Measurements from ENCODE around the gene IQGAP1.

Gene IQGAP1

DNA sequence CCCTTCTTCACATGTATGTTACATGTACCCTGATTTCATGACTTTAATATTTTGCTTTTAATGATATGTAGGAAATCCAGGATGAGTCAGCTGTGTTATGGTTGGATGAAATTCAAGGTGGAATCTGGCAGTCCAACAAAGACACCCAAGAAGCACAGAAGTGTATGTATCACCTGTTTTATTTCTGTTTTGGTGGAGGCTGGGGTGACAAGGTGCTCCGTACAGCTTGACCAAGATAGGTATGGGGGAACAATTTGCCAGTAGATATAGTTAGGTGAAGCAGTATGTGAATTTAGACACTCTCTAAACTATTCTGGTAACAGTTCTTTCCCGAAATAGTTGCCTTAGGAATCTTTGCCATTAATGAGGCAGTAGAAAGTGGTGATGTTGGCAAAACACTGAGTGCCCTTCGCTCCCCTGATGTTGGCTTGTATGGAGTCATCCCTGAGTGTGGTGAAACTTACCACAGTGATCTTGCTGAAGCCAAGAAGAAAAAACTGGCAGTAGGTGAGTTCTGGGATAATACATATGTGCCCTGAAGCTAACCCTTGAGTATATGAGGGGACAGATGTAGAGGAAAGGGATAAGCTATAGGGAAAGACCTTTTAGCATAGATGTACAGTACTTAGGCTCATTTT is 78.0 kb downstream of the IQGAP1 start:
- Histone ChIP-seq H3K36me3 (no peaks in the 10 kb centered on the region; the same call in 1 of the 2 replicates), H3K4me1 (no peaks in the 10 kb centered on the region), H3K27me3 (no peaks in the 10 kb centered on the region), H3K9me3 (no peaks in the 10 kb centered on the region), H3K4me3 (ENCODE audit: low read depth, low read length) (no peak overlapping the region)
- DNase-seq: no peak
- TF ChIP-seq CTCF (IDR thresholded peaks at IDR 0.05; ENCODE audit: low read depth, low read length): no peak

DNA sequence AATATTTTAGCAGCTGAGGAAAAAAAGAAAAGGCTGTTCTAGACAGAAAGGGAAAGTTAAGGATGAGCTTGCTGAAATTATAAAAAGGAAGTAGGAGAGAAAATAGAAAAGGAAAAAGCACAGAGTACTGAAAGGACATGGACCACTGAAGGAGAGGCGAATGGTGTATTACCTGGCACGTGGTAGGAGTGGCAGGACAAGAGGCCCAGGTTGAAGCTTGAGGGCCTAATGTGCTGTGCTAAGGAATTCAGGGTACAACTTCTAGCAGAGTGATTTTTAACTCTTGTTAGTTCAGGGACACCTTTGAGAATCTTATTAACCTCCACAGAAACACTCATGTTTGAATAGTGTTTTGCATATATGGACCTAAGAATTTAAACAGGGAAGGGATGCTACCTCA is 81.7 kb downstream of the IQGAP1 start:
- TF ChIP-seq CTCF (IDR thresholded peaks at IDR 0.05; ENCODE audit: low read depth, low read length): no peak
- no peaks in the 10 kb centered on the region for H3K9me3 ChIP-seq
- DNase-seq: no peak
- H3K36me3 ChIP-seq: no peaks in the 10 kb centered on the region; the same call in 1 of the 2 replicates
- H3K27me3 ChIP-seq: no peaks in the 10 kb centered on the region
- no peaks in the 10 kb centered on the region for H3K4me1 ChIP-seq
- no peak overlapping the region for H3K4me3 ChIP-seq (ENCODE audit: low read depth, low read length)

DNA sequence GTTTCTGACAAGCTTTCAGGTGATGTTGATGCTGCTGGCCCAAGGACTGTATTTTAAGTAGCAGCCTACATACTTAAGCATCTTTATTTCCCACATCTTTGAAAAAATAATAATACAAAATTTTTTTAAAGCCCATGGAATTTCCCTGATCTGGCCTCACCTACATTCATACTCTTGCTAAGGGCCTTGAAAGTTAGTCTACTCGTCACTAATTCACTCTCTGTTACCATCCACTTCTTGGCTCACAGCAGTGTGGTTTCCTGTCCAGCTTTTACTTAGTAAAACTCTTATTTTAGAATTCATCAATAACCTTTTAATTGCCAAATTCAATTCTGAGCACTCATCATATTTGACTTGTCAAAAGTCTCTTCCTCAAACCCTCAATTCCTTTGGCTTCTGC is 82.4 kb downstream of the IQGAP1 start:
- H3K36me3 ChIP-seq: no peaks in the 10 kb centered on the region; the same call in 1 of the 2 replicates
- TF ChIP-seq CTCF (IDR thresholded peaks at IDR 0.05; ENCODE audit: low read depth, low read length): no peak

DNA sequence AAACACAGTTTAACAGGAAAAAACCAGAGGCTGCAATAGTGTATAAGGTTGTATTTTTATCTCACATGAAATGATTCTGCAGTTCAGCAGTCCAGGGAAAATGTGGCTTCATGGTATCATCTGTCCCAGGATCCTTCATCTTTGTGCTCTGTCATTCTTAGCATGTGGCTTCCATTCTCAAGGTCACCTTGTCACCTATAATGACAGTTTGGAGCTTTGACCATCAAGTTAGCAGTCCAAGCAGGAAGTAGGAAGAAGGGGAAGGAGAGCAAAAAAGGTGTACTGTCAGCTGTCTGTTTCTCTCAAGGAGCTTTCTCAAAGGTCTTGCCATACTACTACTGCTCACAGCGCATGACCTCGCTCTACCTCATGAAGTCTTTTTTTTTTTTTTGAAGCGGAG is 83.1 kb downstream of the IQGAP1 start:
- no peaks in the 10 kb centered on the region for H3K9me3 ChIP-seq
- H3K27me3 ChIP-seq: no peaks in the 10 kb centered on the region
- no peak overlapping the region for H3K4me3 ChIP-seq (ENCODE audit: low read depth, low read length)
- TF ChIP-seq CTCF (IDR thresholded peaks at IDR 0.05; ENCODE audit: low read depth, low read length): no peak
- DNase-seq: no peak
- H3K4me1 ChIP-seq: no peaks in the 10 kb centered on the region
- no peaks in the 10 kb centered on the region; the same call in 1 of the 2 replicates for H3K36me3 ChIP-seq

More for the DNA sequence above, 82.4 kb downstream of the IQGAP1 start:
- no peaks in the 10 kb centered on the region for H3K4me1 ChIP-seq
- no peak for DNase-seq
- H3K27me3 ChIP-seq: no peaks in the 10 kb centered on the region
- H3K9me3 ChIP-seq: no peaks in the 10 kb centered on the region
- H3K4me3 ChIP-seq (ENCODE audit: low read depth, low read length): no peak overlapping the region

GRCh38 chr15:90471769-90472168 is 83.7 kb downstream of the IQGAP1 start:
- no peak overlapping the region for H3K4me3 ChIP-seq (ENCODE audit: low read depth, low read length)
- DNase-seq: no peak

More at GRCh38 chr15:90471769-90472168, 83.7 kb downstream of the IQGAP1 start:
- H3K9me3 ChIP-seq: no peaks in the 10 kb centered on the region
- no peaks in the 10 kb centered on the region for H3K27me3 ChIP-seq
- no peaks in the 10 kb centered on the region for H3K4me1 ChIP-seq
- no peak for TF ChIP-seq CTCF (IDR thresholded peaks at IDR 0.05; ENCODE audit: low read depth, low read length)
- no peaks in the 10 kb centered on the region for H3K36me3 ChIP-seq
